ENCODE measurements around the gene IL16.
"Not testable (repeated sequence)": the region's sequence is repeated elsewhere in the genome, so short reads cannot be mapped to it uniquely, and the experiment has no call there.

Gene IL16

DNA sequence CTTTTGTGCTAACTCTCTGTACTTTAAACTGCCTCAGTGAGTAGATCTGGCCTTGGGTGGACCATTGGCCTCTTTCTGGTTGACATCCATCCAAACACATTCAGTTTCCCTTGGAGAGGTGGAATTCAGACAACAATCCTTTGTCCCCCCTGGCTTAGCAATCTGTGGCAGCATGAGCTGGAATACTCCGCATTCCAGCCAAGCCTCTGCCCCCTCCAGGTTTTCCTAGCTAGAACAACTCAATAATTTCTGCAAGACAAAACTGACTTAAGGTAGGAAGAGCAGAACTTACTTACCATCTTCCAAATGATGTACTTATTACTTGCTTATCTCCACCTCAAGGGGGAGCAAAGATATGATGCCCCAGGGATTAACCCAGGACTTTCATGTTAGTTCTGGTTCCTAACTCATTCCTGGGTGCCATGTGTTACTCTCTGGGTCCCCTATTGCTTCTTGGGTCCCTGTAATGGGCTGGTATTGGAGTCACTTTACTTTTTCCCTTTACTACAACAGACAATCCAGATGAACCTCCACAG lies 21.8 kb upstream of the IL16 start:
- no peak for DNase-seq

DNA sequence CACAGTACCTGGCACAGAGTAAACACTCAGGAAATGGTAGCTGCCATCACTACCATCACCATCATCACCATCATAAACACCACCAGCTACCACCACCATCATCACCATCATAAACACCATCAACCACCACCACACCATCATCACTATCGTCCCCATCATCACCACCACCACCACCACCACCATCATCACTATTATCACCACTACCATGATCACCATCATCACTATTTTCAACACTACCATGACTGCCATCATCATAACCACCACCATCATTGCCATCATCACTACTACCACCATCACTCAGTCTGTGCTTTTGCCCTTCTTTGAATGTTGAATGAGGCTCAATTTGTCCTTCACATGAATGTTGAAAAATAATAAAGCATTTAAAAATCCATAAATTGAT lies 21.2 kb upstream of the IL16 start:
- no peak for DNase-seq

DNA sequence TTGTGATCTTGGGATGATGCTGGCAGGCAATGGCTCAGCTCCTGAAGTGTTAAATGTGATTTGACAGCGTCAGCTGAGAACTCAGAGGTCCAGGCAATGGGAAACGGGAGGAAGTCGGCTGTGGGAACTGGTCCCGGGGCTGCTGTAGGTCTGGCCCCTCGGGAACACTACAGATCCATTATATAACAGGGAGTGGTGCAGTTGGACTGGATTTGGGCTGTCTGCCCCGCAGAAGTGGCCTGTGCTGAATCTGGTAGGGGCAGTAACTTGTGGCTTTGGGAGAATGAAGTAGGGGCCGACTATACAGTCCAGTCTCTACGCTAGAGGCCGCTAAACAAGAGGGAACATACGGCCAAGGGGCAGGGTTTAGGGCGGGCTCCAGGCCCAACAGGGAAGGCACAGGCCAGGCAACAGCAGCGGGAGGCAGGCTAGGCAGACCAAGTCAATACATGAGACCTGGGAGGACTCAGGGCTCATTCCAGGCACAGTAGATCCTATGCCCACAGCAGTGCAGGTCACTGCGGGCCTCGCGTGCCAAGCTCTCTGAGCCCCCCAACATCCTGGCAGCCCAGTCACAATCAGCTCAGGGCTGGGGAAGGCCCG lies 20.3 kb upstream of the IL16 start:
- DNase-seq: no peak

- no peak for DNase-seq
Observed at GRCh38 chr15:81178365-81178764, 18.3 kb upstream of the IL16 start.

GRCh38 chr15:81181220-81181619 lies 15.5 kb upstream of the IL16 start:
- no peak for DNase-seq

GRCh38 chr15:81182031-81182755 lies 14.5 kb upstream of the IL16 start:
- DNase-seq: no peak

DNA sequence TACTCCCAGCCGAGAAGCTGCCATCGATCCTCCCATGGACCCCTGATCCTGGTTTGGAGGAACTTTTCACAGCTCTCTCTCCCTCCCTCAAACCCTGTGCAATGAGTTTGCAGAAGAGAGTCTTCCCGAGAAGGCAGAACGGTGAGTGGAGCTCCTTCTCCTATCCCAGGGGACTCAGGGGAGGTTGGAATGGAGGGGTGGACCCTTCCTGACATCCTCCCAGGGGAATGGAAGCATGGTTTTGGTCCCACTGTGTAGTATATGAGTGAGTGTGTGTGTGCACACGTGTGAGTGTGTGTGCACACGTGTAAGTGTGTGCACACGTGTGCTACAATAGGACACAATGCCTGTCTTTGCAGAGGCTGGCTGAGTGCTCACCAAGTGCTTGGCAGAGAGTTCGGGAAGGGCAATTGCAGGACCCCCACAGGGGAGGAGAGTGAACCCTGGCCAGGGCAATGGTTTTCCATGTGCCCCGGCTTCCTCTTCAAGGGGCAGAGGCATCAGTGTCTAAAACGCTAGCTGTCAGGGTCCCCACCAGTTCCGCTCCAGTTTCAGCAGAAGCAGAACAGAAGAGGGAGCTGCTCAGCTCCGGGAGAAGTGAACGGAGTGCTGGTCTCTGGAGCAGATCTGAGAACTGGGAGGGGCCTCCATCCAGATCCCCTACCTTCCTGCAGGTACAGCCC lies 13.8 kb upstream of the IL16 start:
- no peak for DNase-seq

DNA sequence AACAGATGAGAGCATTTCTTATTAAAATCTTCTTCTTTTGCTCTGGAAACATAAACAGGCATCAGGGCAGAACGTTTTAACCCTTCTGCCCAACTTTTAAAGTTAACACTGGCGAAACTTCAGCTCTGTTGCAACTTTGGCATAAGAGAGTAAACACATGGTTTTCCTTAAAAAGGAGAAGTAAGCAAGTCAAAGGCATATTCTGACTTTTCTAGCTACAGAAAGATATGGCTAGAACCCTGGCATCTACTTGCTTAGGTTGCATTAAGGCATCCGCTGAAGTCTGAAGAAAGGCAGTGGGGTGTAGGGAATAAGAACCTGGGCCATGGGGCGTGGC lies 13.3 kb upstream of the IL16 start:
- DNase-seq: no peak

DNA sequence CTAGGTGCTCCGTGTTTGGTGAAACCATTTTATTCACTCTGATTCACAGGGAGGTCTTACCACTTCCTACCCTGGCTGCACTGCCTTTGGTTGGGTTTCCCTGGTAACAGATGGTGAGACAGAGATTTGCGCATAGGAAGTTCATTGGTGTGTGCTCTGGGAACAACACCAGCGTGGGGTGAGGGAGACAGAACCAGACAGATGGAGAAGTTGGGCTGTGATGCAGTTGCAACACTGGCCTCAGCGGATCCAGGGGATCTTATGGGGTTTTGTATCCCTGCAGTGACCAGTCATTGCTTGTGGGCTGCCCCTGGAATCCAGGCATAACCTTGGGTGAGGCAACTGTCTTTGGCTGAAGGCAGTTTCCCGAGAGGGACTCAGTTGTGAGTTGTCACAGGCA lies 12.5 kb upstream of the IL16 start:
- DNase-seq: no peak

GRCh38 chr15:81185631-81186295 lies 10.9 kb upstream of the IL16 start:
- DNase-seq: no peak

DNA sequence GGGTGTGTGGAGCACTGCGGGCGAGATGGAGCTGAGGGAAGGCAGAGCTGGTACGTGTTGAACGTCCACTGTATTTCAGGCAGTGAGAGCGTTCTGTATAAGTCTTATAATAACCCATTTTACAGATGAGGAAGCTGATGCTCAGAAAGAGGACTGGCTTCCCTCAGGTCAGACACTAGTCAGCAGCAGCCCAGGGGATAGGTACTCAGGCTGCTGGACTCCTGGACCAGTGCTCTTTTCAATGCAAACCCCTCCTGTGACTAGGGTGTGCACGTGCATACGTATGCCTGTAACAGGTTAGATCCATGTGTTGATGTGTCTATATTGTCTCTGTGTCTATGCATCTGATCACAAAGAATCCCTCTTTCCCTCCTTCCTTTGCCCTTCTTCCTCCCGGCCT lies 8.3 kb upstream of the IL16 start:
- DNase-seq: no peak

GRCh38 chr15:81189583-81190283 lies 6.9 kb upstream of the IL16 start:
- DNase-seq: no peak

GRCh38 chr15:81190922-81191507 lies 5.7 kb upstream of the IL16 start:
- DNase-seq: no peak

GRCh38 chr15:81191701-81192100 lies 5.0 kb upstream of the IL16 start:
- no peak for DNase-seq

DNA sequence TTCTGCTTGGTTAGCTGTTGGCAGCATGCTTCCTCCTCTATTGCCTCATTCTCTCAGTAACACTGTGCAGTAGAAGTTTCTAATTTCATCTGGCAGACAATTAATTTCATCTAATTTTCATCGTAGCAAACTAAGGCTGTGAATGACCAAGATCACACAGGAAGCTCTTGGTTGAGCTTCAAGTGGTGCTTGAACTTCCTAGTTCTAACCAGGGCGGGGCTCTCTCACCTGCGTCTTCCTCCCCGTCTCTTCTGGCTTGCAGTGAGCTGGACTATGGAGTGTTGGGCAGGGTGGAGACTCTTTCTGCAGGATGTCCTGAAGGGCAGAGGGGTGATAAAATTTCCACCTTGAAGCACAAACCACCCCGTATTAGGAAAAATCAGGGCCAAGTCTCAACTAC lies 2.0 kb upstream of the IL16 start:
- DNase-seq: no peak

- DNase-seq: no peak
Observed at GRCh38 chr15:81195339-81195864, 1.3 kb upstream of the IL16 start.

DNA sequence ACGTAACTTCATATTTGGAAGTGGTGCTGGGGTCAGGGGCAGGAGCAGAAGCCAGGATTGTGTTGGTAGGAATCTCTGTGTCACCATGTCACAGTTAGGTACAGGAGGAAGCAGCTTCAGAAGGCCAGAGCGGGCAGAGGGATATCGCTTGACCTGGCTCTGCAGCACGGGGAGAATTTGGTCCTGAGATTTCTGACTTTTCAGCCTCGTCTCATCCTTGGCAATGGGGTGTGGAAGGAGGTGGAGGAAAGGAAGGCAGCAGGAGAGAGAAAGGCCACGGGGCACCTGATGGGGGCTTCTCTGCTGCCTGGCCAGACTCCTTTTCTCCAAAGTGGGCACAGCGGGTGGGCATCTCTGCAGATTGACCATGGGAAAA lies 564 bp downstream of the IL16 start:
- DNase-seq: no peak

DNA sequence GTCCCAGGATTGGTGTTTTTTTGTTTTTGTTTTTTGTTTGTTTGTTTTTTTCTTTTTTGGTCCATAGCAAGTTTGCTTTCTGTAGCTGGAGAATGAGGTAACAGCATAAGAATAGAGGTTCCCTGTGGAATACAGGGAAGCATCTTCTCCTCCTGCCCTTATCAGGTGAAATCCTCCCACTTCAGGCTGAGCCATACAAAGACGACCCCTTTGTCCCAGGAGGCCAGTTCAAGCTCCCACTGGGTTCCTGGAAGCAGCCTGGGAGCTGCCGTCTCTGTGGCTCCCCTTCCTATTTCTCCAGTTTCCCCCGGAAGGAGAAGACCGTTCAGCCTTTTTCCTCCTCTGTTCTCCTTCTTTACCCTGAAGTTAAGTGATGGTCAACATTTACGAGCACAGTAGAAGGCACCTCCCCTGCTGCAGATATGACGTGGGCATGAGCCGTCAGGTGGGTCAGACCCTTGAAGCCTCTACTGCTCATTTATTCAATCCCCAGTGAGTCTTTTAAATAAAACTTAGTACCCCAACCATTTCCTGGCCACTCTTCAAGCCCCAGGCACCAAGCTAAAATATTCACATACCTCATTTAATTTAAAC lies 1.1 kb downstream of the IL16 start:
- no peak for DNase-seq

DNA sequence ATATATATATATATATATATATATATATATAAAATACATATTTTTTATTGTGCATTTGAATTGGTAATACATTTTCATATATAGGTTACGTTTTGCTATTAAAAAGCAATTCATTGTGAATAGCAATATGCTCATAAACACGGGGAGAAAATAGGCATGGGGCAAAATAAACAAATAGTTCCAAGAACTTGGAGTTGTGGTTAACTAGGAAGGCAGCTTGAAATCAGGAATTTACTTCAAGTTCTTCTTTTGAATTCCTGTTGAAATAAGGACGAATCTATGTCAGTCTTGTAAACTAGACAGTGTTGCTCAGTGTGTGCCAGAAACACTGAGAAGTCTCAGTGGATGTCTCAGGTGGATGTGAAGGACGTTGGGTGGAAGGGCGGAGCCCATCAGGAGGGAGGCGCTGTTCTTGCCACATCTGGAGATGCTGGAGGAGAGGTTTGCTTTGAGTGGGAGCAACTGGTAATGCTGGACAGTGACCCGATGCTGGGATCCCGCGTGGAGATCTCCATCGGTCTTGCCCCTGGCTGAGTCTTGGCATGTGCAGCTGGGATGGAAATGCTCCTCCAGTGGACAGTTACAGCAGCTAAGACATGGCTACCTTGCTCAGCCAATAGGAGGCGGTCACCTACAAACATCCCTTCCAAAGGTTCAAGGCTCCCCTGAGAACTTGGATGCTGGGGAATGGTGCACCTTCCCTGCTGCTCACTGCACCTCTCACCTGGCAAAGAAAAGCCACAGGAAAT lies 2.5 kb downstream of the IL16 start:
- DNase-seq: no peak

- no peak for DNase-seq
Observed at GRCh38 chr15:81206018-81206417, 9.3 kb downstream of the IL16 start.

DNA sequence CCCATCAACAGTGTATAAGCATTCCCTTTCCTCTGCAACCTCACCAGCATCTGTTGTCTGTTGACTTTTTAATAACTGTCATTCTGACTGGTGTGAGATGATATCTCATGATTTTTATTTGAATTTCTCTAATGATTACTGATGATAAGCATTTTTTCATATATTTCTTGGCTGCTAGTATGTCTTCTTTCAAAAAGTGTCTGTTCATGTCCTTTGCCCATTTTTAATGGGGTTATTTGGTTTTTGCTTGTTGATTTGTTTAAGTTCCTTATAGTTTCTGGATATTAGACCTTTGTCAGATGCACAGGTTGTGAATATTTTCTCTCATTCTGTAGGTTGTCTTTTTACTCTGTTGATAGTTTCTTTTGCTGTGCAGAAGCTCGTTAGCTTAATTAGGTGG lies 11.3 kb downstream of the IL16 start:
- not testable (repeated sequence) for DNase-seq
